ENCODE measurements around the gene LRRC42.
"Not testable (repeated sequence)": the region's sequence is repeated elsewhere in the genome, so short reads cannot be mapped to it uniquely, and the experiment has no call there.

LRRC42 gene

GRCh38 chr1:53982763-53983104, 36.6 kb downstream of the LRRC42 start:
- POLR2A ChIA-PET, result no interaction called here
- CTCF ChIA-PET, result interaction anchor here (0.6 kb wide), 1 partner anchor 1747 kb away, joined by 3 read pairs; no protein-coding TSS in a partner anchor
- no peak for TF ChIP-seq CTCF (IDR thresholded peaks at IDR 0.05; ENCODE audit: control extremely low read depth, extremely low read depth, low read depth, missing control alignments)
- no peak for DNase-seq (ENCODE audit: extremely low spot score)

GRCh38 chr1:53984726-53985125, 38.6 kb downstream of the LRRC42 start:
- POLR2A ChIA-PET, result no interaction called here
- CTCF ChIA-PET, result no interaction called here
- DNase-seq (ENCODE audit: extremely low spot score), result no peak
- TF ChIP-seq CTCF (IDR thresholded peaks at IDR 0.05; ENCODE audit: control extremely low read depth, extremely low read depth, low read depth, missing control alignments), result no peak

GRCh38 chr1:53986458-53986857, 40.3 kb downstream of the LRRC42 start:
- no peak for TF ChIP-seq CTCF (IDR thresholded peaks at IDR 0.05; ENCODE audit: control extremely low read depth, extremely low read depth, low read depth, missing control alignments)
- ChIA-PET CTCF (no interaction called here), POLR2A (no interaction called here)
- DNase-seq (ENCODE audit: extremely low spot score), result no peak

- CTCF ChIA-PET, result no interaction called here
- POLR2A ChIA-PET, result no interaction called here
- DNase-seq (ENCODE audit: extremely low spot score), result no peak
- TF ChIP-seq CTCF (IDR thresholded peaks at IDR 0.05; ENCODE audit: control extremely low read depth, extremely low read depth, low read depth, missing control alignments), result no peak
Observed at GRCh38 chr1:53987880-53988279, 41.7 kb downstream of the LRRC42 start.

- ChIA-PET POLR2A (no interaction called here), CTCF (interaction anchor here (0.9 to 1.5 kb wide), 7 partner anchors 10 to 120 kb away, joined by 3 to 7 read pairs (median 3); partner anchors contain the start of genes IFT25 and LRRC42)
- no peak for DNase-seq (ENCODE audit: extremely low spot score)
- TF ChIP-seq CTCF (IDR thresholded peaks at IDR 0.05; ENCODE audit: control extremely low read depth, extremely low read depth, low read depth, missing control alignments), result peak; percentile 3
Observed at GRCh38 chr1:53992085-53992874, 46.1 kb downstream of the LRRC42 start.

GRCh38 chr1:53994516-53994915, 48.4 kb downstream of the LRRC42 start:
- POLR2A ChIA-PET; DNase-seq (ENCODE audit: extremely low spot score): not testable (repeated sequence)
- CTCF ChIA-PET, result interaction anchor here (1.2 kb wide), 1 partner anchor 10 kb away, joined by 3 read pairs; no protein-coding TSS in a partner anchor

- POLR2A ChIA-PET, result no interaction called here
- CTCF ChIA-PET, result no interaction called here
Observed at GRCh38 chr1:53995683-53996082, 49.5 kb downstream of the LRRC42 start.

More at GRCh38 chr1:53995683-53996082, 49.5 kb downstream of the LRRC42 start:
- TF ChIP-seq CTCF (IDR thresholded peaks at IDR 0.05; ENCODE audit: control extremely low read depth, extremely low read depth, low read depth, missing control alignments), result no peak
- no peak for DNase-seq (ENCODE audit: extremely low spot score)
